HepG2 (cell line): ENCODE results near the gene SETD1A. TPM values are rescaled to one million over a fixed set of nuclear protein-coding genes. Genes with fewer than 3 reads are reported as not detected.

Source experiments
- CHD2 ChIP-seq: IDR thresholded peaks from 2 replicates; pipeline ENCODE4 v1.6.1; 2011; ENCODE audit warnings: low read depth, low read length, improper control_type of control experiment
- E2F1 ChIP-seq: sonication (generic); formaldehyde crosslinking; IDR thresholded peaks from 2 replicates; pipeline ENCODE4 v1.5.0; 2020; ENCODE audit warnings: missing genetic modification reagents
- EEA1 ChIP-seq: sonication (generic); formaldehyde crosslinking; IDR thresholded peaks from 2 replicates; pipeline ENCODE4 v1.5.1; 2020; ENCODE audit warnings: mild to moderate bottlenecking, missing genetic modification reagents, borderline replicate concordance
- FOXK2 ChIP-seq: fragments of 450-650 bp; IDR thresholded peaks from 2 replicates; pipeline ENCODE4 v1.6.1; 2016
- HMG20B ChIP-seq: conservative IDR thresholded peaks from 2 replicates; pipeline ENCODE4 v1.6.1; 2016; ENCODE audit warnings: missing genetic modification reagents, missing compliant biosample characterization
- HNF1B ChIP-seq: sonication (generic); formaldehyde crosslinking; IDR thresholded peaks from 2 replicates; pipeline ENCODE4 v1.5.1; 2020; ENCODE audit warnings: mild to moderate bottlenecking, moderate library complexity, missing genetic modification reagents
- KDM5A ChIP-seq: fragments of 200-600 bp; sonication (generic); IDR thresholded peaks from 2 replicates; pipeline ENCODE4 v1.7.0; 2018; ENCODE audit warnings: antibody characterized with exemption, mild to moderate bottlenecking, low read length, borderline replicate concordance
- LBX2 ChIP-seq: sonication (generic); formaldehyde crosslinking; IDR thresholded peaks from 2 replicates; pipeline ENCODE4 v1.5.0; 2020; ENCODE audit warnings: missing genetic modification reagents, mild to moderate bottlenecking, borderline replicate concordance
- MED1 ChIP-seq: sonication (generic); formaldehyde crosslinking; IDR thresholded peaks from 2 replicates; pipeline ENCODE4 v1.4.0; 2020; ENCODE audit warnings: missing genetic modification reagents
- SMC3 ChIP-seq: IDR thresholded peaks from 2 replicates; pipeline ENCODE4 v1.6.1; 2011; ENCODE audit warnings: low read length, improper control_type of control experiment
- SOX6 ChIP-seq, 2 experiments: fragments of 450-650 bp in 1 of 2; sonication (generic) in 1 of 2; formaldehyde crosslinking in 1 of 2; IDR thresholded peaks; 2 replicates each; pipeline versions ENCODE4 v1.4.0 to v1.6.1; 2017 to 2020; ENCODE audit warnings: antibody characterized with exemption in 1 of 2, mild to moderate bottlenecking in 1 of 2, missing genetic modification reagents in 1 of 2
- SRF ChIP-seq: IDR thresholded peaks from 2 replicates; pipeline ENCODE4 v1.6.1; 2011; ENCODE audit warnings: mild to moderate bottlenecking, low read depth, low read length, moderate library complexity
- TBX2 ChIP-seq: sonication (generic); formaldehyde crosslinking; IDR thresholded peaks from 2 replicates; pipeline ENCODE4 v1.5.0; 2020; ENCODE audit warnings: missing genetic modification reagents, mild to moderate bottlenecking, borderline replicate concordance
- ZBTB46 ChIP-seq: sonication (generic); formaldehyde crosslinking; IDR thresholded peaks from 2 replicates; pipeline ENCODE4 v1.4.0; 2020; ENCODE audit warnings: mild to moderate bottlenecking, missing genetic modification reagents, borderline replicate concordance
- ZNF263 ChIP-seq: sonication (generic); formaldehyde crosslinking; IDR thresholded peaks from 2 replicates; pipeline ENCODE4 v1.4.0; 2020; ENCODE audit warnings: missing genetic modification reagents
- ZNF337 ChIP-seq: sonication (generic); formaldehyde crosslinking; IDR thresholded peaks from 2 replicates; pipeline ENCODE4 v1.5.1; 2020; ENCODE audit warnings: missing genetic modification reagents, low read depth, mild to moderate bottlenecking, borderline replicate concordance
- ZNF609 ChIP-seq: sonication (generic); formaldehyde crosslinking; IDR thresholded peaks from 2 replicates; pipeline ENCODE4 v1.4.0; 2020; ENCODE audit warnings: mild to moderate bottlenecking, missing genetic modification reagents, borderline replicate concordance
- polyA plus RNA-seq, 8 experiments: library from polyadenylated mRNA; depleted of rRNA in 3 of 8; stranded (reverse) in 7 of 8; unstranded in 1 of 8; fragments of >200 nt; fragmentation: Illumina TruSeq in 4 of 8; extraction: Trizol in 4 of 8; gene quantifications; 2 replicates each; pipeline versions ENCODE4 v1.2.1 to v1.2.3, GENCODE V29; 2011 to 2016; ENCODE audit warnings: low read depth in 4 of 8, missing spikeins in 1 of 8, mixed read lengths in 1 of 8; ENCODE audit not compliant: insufficient read depth in 1 of 8
- total RNA-seq, 5 experiments: library from RNA; depleted of rRNA; stranded (reverse); fragments of >200 nt; fragmentation: Illumina TruSeq; extraction: Trizol; gene quantifications; 2 replicates each; pipeline ENCODE4 v1.2.3, GENCODE V29; 2016; ENCODE audit warnings: low read depth in 1 of 5

The SETD1A gene
- total and polyA plus RNA-seq, 2 of the 13 experiments (the other 11 are each of a cell fraction or from before 2014, with no cell fraction given): 3.8 to 5.6 TPM

- TF ChIP-seq CHD2 (no peak), SMC3 (no peak), HNF1B (CRISPR knock-in tag) (peak; percentile 93), EEA1 (CRISPR knock-in tag) (peak; percentile 70; the same call in 1 of the 2 replicates), FOXK2 (no peak), E2F1 (CRISPR knock-in tag) (no peak), SOX6 (IDR thresholded peaks at IDR 0.05) (no peak), SOX6 (CRISPR knock-in tag; IDR thresholded peaks at IDR 0.05) (peak; percentile 67; the same call in 1 of the 2 replicates), ZNF609 (CRISPR knock-in tag) (no peak), ZNF337 (CRISPR knock-in tag) (peak; percentile 96), HMG20B (no peak; the same call in 1 of the 2 replicates), LBX2 (CRISPR knock-in tag) (peak; percentile 62; the same call in 1 of the 2 replicates), ZBTB46 (peak; percentile 67; the same call in 1 of the 2 replicates), ZNF263 (CRISPR knock-in tag) (no peak; the same call in 1 of the 2 replicates), MED1 (peak; percentile 79), TBX2 (CRISPR knock-in tag) (peak; percentile 70; the same call in 1 of the 2 replicates), KDM5A (no peak; the same call in 1 of the 2 replicates), SRF (peak; percentile 97)
Measured at GRCh38 chr16:31032736-31033708, 75.5 kb downstream of the SETD1A start, which contains the start of gene STX4 (continued).
